Stimulated activated CD8-positive, alpha-beta memory T cell treated with anti-CD3 and anti-CD28 coated beads, Interleukin-7, amount 100 ng/mL, for 48 hours (primary cell): ENCODE measurements around the gene SNX17.
A peak's percentile ranks its signal among the peaks of the same experiment; 100 is the strongest.
"Not testable (repeated sequence)": the region's sequence is repeated elsewhere in the genome, so short reads cannot be mapped to it uniquely, and the experiment has no call there.

Source experiments
- DNase-seq, 2 donors: peaks; one replicate each; pipeline ENCODE4 v3.0.0-alpha.2; 2020; ENCODE audit warnings: low read depth in 1 of 2; ENCODE audit errors: extremely low read depth in 1 of 2

The SNX17 gene

DNA sequence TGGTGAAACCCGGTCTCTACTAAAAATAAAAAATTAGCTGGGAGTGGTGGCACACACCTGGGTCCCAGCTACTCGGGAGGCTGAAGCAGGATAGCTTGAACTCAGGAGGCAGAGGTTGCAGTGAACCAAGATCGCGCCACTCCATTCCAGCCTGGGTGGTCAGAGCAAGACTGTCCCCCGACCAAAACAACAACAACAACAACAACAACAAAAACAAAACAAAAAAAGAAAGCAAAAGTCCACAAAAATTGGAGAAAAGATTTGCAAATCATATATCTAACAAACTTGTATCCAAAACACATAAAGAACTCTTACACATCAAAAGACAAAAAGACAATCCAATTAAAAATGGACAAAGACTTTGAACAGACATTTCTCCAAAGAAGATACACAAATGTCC, 28.5 kb downstream of the SNX17 start:
- no peak for DNase-seq

- DNase-seq: no peak
Observed at GRCh38 chr2:27400348-27401135, 30.1 kb downstream of the SNX17 start.

DNA sequence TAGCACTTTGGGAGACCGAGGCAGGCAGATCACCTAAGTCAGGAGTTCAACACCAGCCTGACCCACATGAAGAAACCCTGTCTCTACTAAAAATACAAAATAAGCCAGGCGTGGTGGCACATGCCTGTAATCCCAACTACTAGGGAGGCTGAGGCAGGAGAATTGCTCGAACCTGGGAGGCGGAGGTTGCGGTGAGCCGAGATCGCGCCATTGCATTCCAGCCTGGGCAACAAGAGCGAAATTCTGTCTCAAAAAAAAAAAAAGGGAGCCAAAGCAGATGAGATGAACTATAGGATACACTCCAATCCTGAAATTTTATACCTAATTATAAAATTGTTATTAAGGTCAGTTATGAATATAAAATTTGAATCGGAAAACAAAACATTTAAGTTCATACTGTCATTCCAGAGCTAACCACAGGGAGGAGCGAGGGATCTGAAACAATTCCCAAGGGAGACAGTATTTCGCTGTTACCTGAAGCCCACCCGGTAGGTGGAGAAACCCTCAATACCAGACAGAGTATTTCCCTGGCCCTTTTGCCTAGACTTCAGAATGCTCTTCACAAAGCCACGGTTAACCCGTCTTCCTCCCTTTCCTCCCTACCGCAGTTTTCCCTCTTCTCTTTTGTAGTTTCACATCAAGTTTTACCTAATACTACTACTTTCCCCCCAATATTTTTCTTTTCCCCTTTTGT, 37.5 kb downstream of the SNX17 start:
- no peak for DNase-seq

DNA sequence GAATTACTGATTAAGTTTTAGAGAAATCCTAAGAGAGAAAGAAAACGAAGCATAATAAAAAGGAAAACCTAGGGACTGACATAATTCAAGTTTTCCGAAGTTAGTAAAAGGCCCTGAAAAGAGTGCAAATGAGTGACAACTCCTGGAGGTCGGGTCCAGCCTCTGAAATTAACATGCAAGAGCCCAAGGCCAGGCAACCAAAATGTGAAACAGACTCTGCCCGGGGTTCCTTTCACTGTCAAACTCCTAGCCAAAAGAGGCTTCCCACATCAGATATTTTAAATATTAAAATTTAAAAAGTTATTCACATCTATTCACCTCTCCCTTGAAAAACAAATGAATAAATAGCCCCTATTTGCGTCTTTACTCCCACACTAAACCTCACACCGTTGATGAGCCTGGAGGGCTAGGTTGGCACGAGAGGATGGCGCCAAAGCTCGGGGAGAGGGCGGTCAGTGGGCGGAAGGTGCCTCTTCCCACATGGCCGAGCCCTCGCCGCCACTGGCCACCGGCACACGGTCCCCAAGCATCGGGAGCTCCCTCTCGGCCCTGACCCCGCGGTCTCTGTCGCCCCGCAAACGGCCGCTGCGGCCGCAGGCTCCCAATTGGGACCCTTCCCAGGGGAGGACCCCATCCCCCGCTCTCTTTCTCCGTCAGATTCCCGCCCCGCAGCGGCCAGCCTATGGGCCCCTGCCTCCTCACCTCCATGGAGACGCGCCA, 38.3 kb downstream of the SNX17 start:
- DNase-seq: peak in 1 of 2 donors; percentile 16

GRCh38 chr2:27409321-27410073, 39.1 kb downstream of the SNX17 start, which contains the start of gene PPM1G:
Gene PPM1G (minus strand): TSS chr2:27409591. CDS start chr2:27409422, 169 bp downstream.
- DNase-seq: peak; percentile 93 to 95

- no peak for DNase-seq
Observed at GRCh38 chr2:27412419-27413152, 42.2 kb downstream of the SNX17 start.

DNA sequence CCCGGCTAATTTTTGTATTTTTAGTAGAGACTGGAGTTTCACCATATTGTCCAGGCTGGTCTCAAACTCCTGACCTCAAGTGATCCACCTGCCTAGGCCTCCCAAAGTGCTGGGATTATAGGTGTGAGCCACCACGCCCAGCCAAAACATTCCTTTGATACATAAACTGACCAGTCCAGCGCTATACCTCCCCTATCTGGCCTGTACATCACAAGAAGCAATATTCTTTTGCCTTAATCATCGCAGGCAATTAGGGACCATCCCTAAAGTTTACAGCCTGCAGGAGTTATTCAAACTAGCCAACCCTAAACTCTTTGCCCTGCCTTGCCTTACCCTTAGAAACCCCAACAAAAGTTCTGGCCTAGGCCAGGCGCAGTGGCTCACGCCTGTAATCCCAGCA, 45.7 kb downstream of the SNX17 start:
- no peak for DNase-seq

- no peak for DNase-seq
Observed at GRCh38 chr2:27420996-27421395, 50.6 kb downstream of the SNX17 start.

- no peak for DNase-seq
Observed at GRCh38 chr2:27421660-27422250, 51.3 kb downstream of the SNX17 start.

DNA sequence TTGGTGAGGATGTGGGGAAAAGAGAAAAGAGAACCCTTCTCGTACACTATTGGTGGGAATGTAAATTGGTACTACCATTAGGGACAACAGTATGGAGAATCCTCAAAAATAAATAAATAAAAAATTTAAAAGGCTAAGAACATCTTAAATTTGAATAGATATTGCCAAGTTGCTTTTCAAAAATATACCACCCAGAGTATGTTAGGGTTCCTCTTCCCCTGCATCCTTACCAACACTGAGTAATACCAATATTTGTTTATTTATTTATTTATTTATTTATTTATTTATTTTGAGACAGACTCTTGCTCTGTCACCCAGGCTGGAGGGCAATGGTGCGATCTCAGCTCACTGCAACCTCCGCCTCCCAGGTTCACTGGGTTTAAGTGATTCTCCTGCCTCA, 52.5 kb downstream of the SNX17 start:
- no peak for DNase-seq

GRCh38 chr2:27425039-27425438, 54.6 kb downstream of the SNX17 start:
- not testable (repeated sequence) for DNase-seq
